Ectodermal cell (in vitro differentiated cells): ENCODE data around the gene IL1RAPL2.

Experiments
- H3K27ac ChIP-seq: 2 replicates; pipeline ENCODE4 v1.7.0; 2013; ENCODE audit warnings: mild to moderate bottlenecking, low read depth, low read length; ENCODE audit not compliant: insufficient read depth, poor library complexity, severe bottlenecking
- H3K27me3 ChIP-seq: 2 replicates; pipeline ENCODE4 v1.7.0; 2013; ENCODE audit warnings: mild to moderate bottlenecking, low read length; ENCODE audit not compliant: insufficient read depth, control insufficient read depth, poor library complexity, severe bottlenecking
- H3K36me3 ChIP-seq: one replicate; pipeline ENCODE4 v1.7.0; 2013; ENCODE audit warnings: low read length; ENCODE audit not compliant: control insufficient read depth, insufficient read depth
- H3K4me1 ChIP-seq: one replicate; pipeline ENCODE4 v1.7.0; 2013; ENCODE audit warnings: low read length; ENCODE audit not compliant: control insufficient read depth, insufficient read depth
- H3K4me3 ChIP-seq: 2 replicates; pipeline ENCODE4 v1.7.0; 2013; ENCODE audit warnings: low read depth, low read length, control low read depth; ENCODE audit not compliant: insufficient read depth
- H3K9me3 ChIP-seq: 2 replicates; pipeline ENCODE4 v1.7.0; 2013; ENCODE audit warnings: mild to moderate bottlenecking, low read length, moderate library complexity; ENCODE audit not compliant: control insufficient read depth
- WGBS, 2 experiments: methylation state at CpG; one replicate each; pipeline ENCODE4 v1.1.7; 2013; ENCODE audit warnings: missing lambda C conversion rate in 2 of 2; 5-methylcytosine and 5-hydroxymethylcytosine counted together

Gene IL1RAPL2

GRCh38 chrX:104568304-104568915 is 2.4 kb downstream of the IL1RAPL2 start:
- Histone ChIP-seq H3K36me3 (no peaks in the 10 kb centered on the region), H3K27ac (no peak overlapping the region), H3K4me3 (no peak overlapping the region), H3K27me3 (peaks cover 64% of the 10 kb centered on the region), H3K9me3 (no peaks in the 10 kb centered on the region), H3K4me1 (no peaks in the 10 kb centered on the region)
- 45 to 48% methylated on average over 23 of the region's 23 CpGs for WGBS, 2 experiments

- no peaks in the 10 kb centered on the region for H3K36me3 ChIP-seq
- no peaks in the 10 kb centered on the region for H3K27me3 ChIP-seq
- 77 to 89% methylated on average over 2 of the region's 2 CpGs for WGBS, 2 experiments
- H3K9me3 ChIP-seq: no peaks in the 10 kb centered on the region
- no peaks in the 10 kb centered on the region for H3K4me1 ChIP-seq
- H3K4me3 ChIP-seq: no peak overlapping the region
- H3K27ac ChIP-seq: no peak overlapping the region
Measured at GRCh38 chrX:104618106-104618895, 52.3 kb downstream of the IL1RAPL2 start.

GRCh38 chrX:104621781-104622180 is 55.8 kb downstream of the IL1RAPL2 start:
- H3K4me3 ChIP-seq: no peak overlapping the region
- no peaks in the 10 kb centered on the region for H3K4me1 ChIP-seq
- no peak overlapping the region for H3K27ac ChIP-seq
- no peaks in the 10 kb centered on the region for H3K27me3 ChIP-seq
- 100% methylated on average over 1 of the region's 1 CpG; no CpG with 5 or more reads in 1 of the 2 experiments for WGBS, 2 experiments
- H3K9me3 ChIP-seq: no peaks in the 10 kb centered on the region
- no peaks in the 10 kb centered on the region for H3K36me3 ChIP-seq

- Histone ChIP-seq H3K27ac (no peak overlapping the region), H3K36me3 (no peaks in the 10 kb centered on the region), H3K4me1 (no peaks in the 10 kb centered on the region), H3K4me3 (no peak overlapping the region), H3K9me3 (no peaks in the 10 kb centered on the region), H3K27me3 (no peaks in the 10 kb centered on the region)
- 84 to 85% methylated on average over 4 of the region's 4 CpGs for WGBS, 2 experiments
Measured at GRCh38 chrX:104641176-104641575, 75.2 kb downstream of the IL1RAPL2 start.

- Histone ChIP-seq H3K27ac (no peak overlapping the region), H3K27me3 (no peaks in the 10 kb centered on the region), H3K4me3 (no peak overlapping the region), H3K9me3 (no peaks in the 10 kb centered on the region), H3K4me1 (no peaks in the 10 kb centered on the region), H3K36me3 (no peaks in the 10 kb centered on the region)
- 94 to 97% methylated on average over 5 of the region's 5 CpGs for WGBS, 2 experiments
Measured at GRCh38 chrX:104647084-104647483, 81.1 kb downstream of the IL1RAPL2 start.

GRCh38 chrX:104659005-104659744 is 93.2 kb downstream of the IL1RAPL2 start:
- no peaks in the 10 kb centered on the region for H3K4me1 ChIP-seq
- no peak overlapping the region for H3K27ac ChIP-seq
- no peaks in the 10 kb centered on the region for H3K27me3 ChIP-seq
- no peaks in the 10 kb centered on the region for H3K36me3 ChIP-seq
- WGBS, 2 experiments: 91 to 94% methylated on average over 2 to 3 of the region's 3 CpGs
- H3K9me3 ChIP-seq: no peaks in the 10 kb centered on the region
- no peak overlapping the region for H3K4me3 ChIP-seq

GRCh38 chrX:104660092-104660491 is 94.1 kb downstream of the IL1RAPL2 start:
- Histone ChIP-seq H3K4me3 (no peak overlapping the region), H3K9me3 (no peaks in the 10 kb centered on the region), H3K27me3 (no peaks in the 10 kb centered on the region), H3K27ac (no peak overlapping the region), H3K4me1 (no peaks in the 10 kb centered on the region), H3K36me3 (no peaks in the 10 kb centered on the region)
- WGBS, 2 experiments: 92 to 100% methylated on average over 2 to 3 of the region's 3 CpGs

- Histone ChIP-seq H3K36me3 (no peaks in the 10 kb centered on the region), H3K27ac (no peak overlapping the region), H3K27me3 (no peaks in the 10 kb centered on the region), H3K9me3 (no peaks in the 10 kb centered on the region), H3K4me1 (no peaks in the 10 kb centered on the region), H3K4me3 (no peak overlapping the region)
Measured at GRCh38 chrX:104662694-104663093, 96.7 kb downstream of the IL1RAPL2 start.

GRCh38 chrX:104665691-104666090 is 99.7 kb downstream of the IL1RAPL2 start:
- Histone ChIP-seq H3K4me3 (no peak overlapping the region), H3K9me3 (no peaks in the 10 kb centered on the region), H3K27ac (no peak overlapping the region), H3K4me1 (no peaks in the 10 kb centered on the region), H3K36me3 (no peaks in the 10 kb centered on the region), H3K27me3 (no peaks in the 10 kb centered on the region)
- 100% methylated on average over 1 of the region's 1 CpG; no CpG with 5 or more reads in 1 of the 2 experiments for WGBS, 2 experiments

- no peaks in the 10 kb centered on the region for H3K36me3 ChIP-seq
- no peak overlapping the region for H3K4me3 ChIP-seq
- H3K9me3 ChIP-seq: no peaks in the 10 kb centered on the region
- no peak overlapping the region for H3K27ac ChIP-seq
- H3K4me1 ChIP-seq: no peaks in the 10 kb centered on the region
- no peaks in the 10 kb centered on the region for H3K27me3 ChIP-seq
- 49 to 65% methylated on average over 2 to 3 of the region's 3 CpGs for WGBS, 2 experiments
Measured at GRCh38 chrX:104668550-104668949, 102.6 kb downstream of the IL1RAPL2 start.
